ENCODE results near the gene SLC29A1. TPM values are rescaled to one million over a fixed set of nuclear protein-coding genes. Genes with fewer than 3 reads are reported as not detected.

The SLC29A1 gene
- total and polyA plus RNA-seq, 2 of the 8 experiments (the other 6 are each of a cell fraction or from before 2014, with no cell fraction given) = 187 to 558 TPM

DNA sequence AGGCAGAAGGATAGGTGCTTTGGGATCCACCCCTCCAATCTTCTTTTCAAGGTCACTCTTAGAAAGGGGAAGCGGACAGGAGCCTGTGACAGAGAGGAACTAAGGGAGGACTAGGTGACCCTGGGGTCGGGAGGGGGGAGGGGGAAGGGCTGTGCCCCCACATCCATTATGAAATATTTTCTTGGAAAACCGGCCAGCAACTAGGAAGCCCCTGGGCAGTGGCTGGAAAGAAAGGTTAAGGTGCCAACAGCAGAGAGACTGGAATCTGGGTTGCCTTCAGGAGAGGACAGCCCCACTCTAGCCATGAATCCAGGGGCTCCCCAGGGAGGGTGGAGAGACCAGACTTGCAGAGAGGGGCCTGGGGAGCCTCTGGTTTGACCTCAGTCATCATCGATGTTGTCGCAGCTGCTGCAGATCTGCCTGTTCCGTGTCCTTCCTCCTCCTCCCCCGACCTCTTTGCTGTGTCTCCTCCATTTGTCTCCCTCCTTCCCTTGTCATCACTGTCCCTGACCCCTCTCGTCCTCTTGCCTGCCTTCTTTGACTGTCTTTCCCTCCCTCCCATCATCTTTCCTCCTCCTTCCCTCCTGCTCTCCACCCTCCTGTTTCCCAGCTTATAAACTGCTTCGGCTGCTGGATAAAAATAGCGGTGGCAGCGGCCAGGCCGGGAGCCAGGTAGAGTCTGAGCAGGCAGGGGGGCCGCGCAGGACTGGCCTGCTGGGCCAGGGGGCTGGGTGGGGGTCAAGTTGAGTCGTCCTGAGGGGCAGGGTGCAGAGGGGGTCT lies 3.2 kb downstream of the SLC29A1 start (continued):
- no peak for TF ChIP-seq NRF1 (IDR thresholded peaks at IDR 0.05; ENCODE audit: low read depth, low read length)
- TF ChIP-seq, protein P1, sequence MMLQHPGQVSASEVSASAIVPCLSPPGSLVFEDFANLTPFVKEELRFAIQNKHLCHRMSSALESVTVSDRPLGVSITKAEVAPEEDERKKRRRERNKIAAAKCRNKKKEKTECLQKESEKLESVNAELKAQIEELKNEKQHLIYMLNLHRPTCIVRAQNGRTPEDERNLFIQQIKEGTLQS (IDR thresholded peaks at IDR 0.05; ENCODE audit: insufficient read depth, low read depth, low read length) = no peak
- no peak for TF ChIP-seq EP300 (IDR thresholded peaks at IDR 0.05; ENCODE audit: borderline replicate concordance in 1 of 2, low read depth in 2 of 2, low read length in 2 of 2)
- TF ChIP-seq, protein P2, sequence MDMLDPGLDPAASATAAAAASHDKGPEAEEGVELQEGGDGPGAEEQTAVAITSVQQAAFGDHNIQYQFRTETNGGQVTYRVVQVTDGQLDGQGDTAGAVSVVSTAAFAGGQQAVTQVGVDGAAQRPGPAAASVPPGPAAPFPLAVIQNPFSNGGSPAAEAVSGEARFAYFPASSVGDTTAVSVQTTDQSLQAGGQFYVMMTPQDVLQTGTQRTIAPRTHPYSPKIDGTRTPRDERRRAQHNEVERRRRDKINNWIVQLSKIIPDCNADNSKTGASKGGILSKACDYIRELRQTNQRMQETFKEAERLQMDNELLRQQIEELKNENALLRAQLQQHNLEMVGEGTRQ (IDR thresholded peaks at IDR 0.05; ENCODE audit: low read length) = no peak
- no peak for TF ChIP-seq CBX5 (IDR thresholded peaks at IDR 0.05; ENCODE audit: low read depth, low read length)
